Jurkat, Clone E6-1 (cell line): ENCODE data around the gene AHR.

Experiments used
- DNase-seq: peaks from one replicate; pipeline ENCODE4 v3.0.0-alpha.2; 2011; ENCODE audit warnings: low read depth, low spot score
- H3K4me3 ChIP-seq: 2 replicates; pipeline ENCODE4 v1.5.1; 2011; ENCODE audit warnings: mild to moderate bottlenecking, low read length, control low read depth, moderate library complexity

The AHR gene

DNA sequence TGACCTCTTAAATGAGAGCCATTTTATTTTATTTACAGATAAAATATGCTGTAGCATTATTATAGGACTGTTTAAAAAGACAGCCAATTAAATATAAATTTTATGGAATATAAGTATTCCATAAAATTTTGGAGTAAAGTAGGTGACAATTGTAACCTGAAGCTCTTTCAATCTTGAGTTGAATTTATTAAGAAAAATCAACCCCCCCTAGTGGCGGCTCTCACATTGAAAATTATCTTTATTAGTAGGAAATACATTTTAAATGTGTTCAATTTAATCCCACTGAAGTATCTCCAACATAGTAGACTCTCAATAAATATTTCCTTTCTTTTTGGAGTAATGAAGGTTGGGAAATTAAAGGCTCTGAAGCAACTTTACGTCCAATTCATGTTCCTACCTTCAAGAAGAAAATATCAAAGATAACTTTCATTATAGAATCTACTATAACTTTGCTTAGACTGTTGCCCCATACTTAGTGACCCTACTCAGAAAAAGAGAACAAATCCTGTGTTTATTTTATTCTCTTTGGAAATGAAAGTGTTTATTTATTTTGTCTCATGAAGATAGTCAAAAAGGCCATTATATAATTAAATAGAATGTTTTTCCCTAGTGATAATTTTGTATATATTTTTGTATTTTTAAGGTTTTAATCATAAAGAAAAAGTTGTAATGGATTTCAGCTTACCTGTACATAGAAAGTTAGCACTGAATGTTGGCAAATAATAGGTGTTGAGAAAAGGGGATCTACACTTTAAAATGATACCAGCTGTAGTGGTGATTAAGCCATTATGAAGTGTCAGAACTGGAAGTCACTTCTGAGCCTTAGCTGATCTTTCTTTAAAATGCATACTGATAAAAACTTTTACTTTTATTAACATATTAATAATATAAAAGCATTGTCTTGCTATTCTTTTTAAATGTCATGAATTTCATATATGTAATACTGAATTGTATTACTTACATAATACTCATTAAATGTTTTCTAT, 3.3 kb downstream of the AHR start:
- no peak overlapping the region for H3K4me3 ChIP-seq
- peak; percentile 18 for DNase-seq

DNA sequence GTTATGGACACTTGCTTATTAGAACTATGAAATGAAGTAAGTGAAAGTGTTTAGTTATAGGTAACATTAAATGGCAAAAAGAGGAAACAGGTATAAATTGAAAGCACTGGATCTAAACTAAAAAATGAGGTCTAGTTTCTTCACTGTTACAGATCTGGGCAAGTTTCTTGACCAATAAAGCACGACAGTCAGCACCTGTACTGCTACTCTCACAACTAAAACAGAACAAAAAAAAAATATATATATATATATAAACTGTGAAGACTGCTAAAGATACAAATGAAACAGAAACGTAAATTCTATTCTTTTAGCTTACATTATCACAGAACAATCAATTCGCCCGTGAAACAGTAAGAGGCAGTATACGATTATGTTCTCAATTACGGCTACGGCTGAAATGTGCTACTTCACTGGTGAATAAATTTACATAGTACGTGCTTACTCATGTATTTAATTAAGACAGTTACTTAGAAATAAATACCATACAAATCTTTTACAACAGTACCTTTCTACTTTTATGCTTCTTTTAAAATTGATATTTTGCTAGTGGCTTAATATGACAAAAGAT, 4.2 kb downstream of the AHR start:
- H3K4me3 ChIP-seq: no peak overlapping the region
- DNase-seq: no peak

DNA sequence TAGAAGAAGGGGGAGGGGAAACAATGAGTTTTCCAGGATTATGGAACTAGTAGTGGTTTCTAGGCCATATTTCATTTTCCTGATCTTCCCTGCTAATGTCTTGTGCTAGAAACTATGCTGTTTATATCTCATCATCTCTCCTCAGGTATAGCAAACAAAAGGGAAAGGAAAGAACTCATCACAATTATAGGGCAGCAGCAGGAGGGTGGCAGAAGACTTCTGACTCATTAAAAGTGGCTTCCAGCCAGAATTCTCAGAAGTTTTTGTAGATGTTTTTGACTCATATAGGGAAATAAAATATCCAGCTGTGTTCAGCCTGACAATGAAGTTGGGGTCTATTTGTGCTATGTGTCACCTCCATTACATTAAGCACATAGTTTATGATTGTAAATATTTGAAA, 6.5 kb downstream of the AHR start:
- H3K4me3 ChIP-seq: no peak overlapping the region
- DNase-seq: no peak

DNA sequence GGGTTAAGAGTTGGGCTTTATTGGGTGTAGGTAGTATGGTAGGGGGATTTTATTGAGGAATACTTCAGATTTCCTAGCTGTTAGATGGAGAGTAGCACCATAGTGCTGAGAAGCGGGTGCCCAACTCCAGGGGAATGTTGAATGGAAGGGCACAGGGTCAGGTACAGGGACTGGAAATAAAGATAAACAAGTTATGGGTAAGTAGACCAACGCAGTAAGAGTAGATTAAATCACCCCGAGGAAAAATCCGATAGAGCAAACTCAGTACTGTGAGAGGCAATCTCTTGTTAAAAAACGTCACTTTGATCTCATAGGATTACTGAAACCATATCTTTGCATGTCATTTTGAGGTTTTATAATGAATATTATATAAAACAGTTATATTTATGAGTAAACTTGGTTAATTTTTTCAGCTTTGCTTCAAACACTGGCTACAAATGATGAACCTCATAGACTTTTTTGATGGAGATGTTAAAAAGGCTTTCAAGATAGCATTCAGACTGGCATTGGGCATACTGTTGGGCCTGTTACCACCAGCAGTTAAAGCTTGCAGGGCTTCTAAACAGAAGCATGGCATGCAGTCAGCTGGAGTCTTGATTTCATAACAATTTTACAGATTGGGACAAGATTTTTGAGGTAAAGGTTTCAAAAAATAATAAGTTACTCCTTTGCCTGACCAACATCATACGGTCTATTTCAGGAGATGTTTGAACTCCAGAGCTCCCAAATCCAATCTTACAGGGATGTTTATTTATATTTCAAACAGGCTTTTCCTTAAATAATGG, 7.1 kb downstream of the AHR start:
- DNase-seq: no peak
- H3K4me3 ChIP-seq: no peak overlapping the region

DNA sequence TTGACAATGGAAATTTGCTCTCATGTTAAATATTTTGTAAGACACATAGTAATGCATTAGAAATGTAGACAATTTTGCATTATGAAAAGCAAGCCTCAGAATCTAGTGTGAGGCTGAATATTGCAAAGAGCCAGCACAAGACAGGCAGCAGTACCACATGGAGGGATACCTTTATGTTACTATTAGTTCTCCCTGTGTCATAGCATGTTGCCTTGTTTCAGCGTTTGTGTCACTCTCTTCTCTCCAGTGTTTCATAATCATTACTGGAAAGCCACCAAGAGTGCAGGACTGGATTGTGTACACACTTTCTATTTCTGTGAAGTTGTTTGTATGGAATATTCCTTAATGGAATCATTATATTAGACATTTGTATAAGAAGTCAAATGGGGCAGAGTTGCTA, 8.5 kb downstream of the AHR start:
- no peak for DNase-seq
- H3K4me3 ChIP-seq: no peak overlapping the region

DNA sequence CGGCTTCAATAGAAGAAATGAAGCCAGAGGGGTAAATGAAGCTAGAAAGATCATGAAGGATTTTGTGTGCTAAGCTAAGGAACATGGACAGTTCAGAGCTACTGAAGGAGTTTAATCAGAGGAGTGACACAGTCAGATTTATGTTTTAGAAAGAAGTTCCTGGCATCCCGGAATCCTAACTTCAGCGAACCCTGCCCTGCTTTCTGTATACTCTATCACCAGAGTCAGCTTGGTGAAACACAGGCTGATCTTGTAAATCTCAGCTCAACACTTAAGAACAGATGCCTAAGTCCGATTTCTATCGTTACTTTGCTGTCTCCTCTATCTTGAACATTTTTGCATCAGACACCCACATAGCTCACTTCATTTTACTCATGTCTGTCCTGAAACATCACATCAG, 9.1 kb downstream of the AHR start:
- H3K4me3 ChIP-seq: no peak overlapping the region
- no peak for DNase-seq

DNA sequence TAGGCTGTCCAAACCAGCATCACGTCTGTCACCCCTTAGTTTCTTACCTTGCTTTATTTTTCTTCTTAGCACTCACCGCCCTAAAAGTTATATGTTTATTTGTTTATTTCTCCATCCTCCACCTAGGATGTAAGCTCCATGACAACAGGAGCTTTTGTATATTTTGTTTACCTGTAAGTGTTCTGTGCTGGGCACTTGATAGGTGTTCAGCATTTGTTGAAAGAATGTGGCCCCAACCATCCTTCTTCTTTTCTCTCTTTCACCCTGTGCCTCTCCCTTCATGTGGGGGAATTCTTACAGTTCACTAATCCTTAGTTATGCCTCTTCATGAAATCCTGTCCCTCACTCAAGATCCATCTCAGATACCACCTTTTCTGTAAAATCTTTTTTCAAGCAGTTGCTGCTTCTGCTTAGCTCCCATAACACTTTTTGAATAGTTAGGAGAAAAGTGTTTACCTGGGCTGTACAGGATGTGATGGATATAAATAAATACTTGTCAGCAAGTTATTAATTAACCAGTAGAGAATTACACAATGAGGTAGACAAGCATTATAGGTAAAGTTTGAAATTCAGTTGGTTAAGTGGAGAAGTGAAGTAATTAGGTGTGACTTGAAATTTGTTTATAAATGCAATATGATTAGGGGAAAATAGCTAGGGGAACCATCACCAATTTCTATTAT, 9.7 kb downstream of the AHR start:
- H3K4me3 ChIP-seq: no peak overlapping the region
- DNase-seq: no peak

DNA sequence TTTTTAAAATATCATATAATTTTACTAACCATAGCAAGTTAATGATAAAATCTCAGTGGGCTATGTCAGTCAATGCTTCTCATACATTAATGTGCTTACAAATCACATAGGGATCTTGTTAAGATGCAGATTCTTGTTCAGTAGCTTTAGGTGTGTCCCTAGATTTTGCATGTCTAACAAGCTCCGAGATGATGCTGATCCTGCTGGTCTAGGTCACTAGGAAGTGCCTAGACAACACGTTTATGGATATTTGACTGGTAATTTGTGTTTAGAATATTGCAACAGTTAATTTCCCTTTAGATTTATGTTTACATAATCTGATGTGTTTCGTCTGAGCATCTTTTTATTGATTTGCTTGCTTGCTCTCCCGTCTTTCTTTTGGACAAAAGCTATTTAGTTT, 12.7 kb downstream of the AHR start:
- no peak for DNase-seq

DNA sequence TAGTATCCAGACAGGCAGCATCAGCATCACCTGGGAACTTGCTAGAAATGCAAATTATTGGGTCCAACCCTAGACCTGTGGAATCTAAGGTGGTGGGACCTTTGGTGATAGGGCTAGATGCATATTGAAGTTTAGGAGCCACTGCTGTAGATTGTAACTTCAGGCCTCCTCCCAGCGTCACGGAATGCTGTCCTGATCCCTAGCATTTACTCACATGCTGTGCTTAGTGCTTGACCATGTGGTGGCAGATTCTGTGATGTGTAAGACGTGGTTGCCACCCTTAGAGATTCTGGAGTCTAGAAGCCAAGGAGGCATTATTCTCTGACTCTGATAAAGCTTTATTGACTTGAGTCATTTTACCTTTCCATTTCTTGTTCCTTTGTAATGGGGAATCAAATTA, 13.5 kb downstream of the AHR start:
- no peak overlapping the region for H3K4me3 ChIP-seq
- DNase-seq: no peak

More for the DNA sequence above, 12.7 kb downstream of the AHR start:
- H3K4me3 ChIP-seq: no peak overlapping the region

DNA sequence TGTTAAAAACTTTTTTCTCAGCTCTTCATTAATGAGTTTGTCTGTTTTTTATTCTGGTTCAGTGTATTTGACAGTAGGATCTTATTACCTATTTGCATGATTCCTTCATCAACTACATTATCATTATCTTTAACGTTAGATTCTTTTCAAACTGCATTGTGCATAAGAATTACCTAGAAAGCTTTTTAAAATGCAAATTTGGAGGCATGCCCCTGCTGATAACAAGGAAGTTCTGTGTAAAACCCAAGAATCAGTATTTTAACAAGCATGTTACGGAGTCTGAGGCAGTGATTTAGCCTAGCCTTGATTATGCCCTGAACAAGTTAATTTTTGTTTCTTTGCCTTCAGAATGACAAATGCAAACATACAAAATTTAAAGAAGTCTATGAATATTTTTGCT, 14.2 kb downstream of the AHR start:
- DNase-seq: no peak
- no peak overlapping the region for H3K4me3 ChIP-seq

DNA sequence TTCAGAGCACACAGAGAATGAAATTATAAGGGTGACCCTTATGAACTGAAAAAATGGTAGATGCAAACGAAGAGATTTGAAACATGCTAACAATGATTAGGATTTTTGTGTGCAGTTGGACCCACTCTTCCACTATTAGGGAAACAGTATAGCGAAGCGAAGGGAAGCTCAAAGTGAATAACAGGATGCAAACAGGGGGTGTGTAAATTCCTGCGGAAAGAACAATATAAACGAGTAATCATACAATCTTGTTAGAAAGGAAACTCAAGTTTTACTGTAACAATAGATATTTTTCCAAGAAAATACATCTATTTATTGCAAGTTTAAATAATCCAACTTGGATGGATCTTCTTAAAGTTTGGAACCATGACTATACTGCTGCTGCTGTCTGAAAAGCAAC, 14.7 kb downstream of the AHR start:
- DNase-seq: no peak
- H3K4me3 ChIP-seq: no peak overlapping the region

DNA sequence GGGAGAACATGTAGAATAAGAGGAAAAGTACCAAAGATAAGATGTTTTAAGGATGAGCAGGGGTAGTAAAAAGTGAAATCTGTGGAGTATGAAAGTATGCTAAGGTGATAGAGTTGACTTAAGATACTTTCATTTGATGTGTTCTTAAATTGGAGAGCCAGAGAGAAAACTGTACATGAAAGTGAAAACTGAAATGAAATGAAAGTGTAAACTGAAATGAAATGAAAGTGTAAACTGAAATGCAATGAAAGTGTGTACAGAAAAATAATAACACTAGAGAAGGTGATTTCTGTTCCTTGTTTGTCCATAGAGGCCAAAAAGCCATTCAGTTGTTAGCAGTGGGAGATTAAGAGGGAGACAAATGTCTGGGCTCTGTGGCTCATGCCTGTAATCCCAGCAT, 17.5 kb downstream of the AHR start:
- no peak overlapping the region for H3K4me3 ChIP-seq
- no peak for DNase-seq

DNA sequence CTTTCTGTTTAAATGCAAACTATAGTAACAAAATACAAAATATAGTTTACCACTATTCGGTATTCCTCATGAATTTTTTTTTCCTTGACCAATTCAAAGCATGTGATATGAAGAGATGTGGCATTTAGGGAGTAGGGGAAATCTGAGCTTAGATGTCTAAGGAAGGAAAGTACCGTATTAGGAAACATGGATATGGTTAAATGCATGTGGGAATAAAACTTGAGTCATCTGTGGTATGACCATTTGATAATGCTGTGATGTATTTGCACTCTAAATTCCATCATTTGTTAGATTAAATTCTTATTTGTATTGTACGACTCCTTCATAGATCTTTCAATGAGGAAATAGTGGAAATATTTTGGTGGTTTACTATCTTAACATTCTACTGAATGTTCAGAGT, 19.7 kb downstream of the AHR start:
- no peak overlapping the region for H3K4me3 ChIP-seq
- no peak for DNase-seq

DNA sequence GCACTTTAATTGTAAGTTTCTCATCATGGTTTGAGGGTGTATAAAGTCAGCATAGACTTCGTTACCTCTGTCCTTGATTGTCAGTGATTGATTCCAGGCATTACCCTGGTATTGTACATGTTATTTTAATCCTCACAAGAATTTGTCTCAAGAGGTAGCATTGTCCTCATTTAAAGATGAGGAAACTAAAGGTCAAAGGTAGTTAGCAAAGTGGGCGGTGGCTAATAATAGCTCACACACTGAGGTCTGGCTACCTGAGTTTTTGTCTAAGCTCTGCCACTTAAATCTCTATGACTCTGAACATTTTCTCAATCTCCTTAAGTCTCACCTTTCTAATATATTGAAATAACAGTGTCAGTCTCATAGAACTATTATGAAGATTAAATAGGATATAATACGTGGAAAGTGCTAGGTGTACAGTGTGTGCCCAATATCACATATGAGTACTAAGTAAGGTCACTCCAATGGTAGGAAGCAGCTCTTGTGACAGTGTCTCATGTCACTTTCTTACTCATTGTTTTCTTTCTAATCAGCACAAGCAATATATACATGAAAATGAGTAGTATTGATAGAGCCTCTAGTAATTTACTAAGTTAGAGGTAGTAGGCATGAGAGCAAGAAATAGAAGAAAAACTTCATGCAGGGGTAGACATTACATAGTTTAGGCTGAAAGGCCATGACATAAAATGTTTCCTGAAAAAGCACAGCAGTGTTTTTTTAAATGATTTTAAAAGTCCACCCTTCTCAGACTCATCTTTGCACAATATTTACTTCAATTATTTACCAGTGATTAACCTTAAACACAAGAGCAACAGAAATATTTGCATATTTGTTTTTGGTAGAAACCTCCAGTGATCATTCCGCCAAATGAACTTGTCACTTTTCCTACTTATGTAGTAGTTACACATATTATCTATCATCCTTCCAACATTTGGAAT, 21.0 kb downstream of the AHR start:
- DNase-seq: no peak
- no peak overlapping the region for H3K4me3 ChIP-seq

DNA sequence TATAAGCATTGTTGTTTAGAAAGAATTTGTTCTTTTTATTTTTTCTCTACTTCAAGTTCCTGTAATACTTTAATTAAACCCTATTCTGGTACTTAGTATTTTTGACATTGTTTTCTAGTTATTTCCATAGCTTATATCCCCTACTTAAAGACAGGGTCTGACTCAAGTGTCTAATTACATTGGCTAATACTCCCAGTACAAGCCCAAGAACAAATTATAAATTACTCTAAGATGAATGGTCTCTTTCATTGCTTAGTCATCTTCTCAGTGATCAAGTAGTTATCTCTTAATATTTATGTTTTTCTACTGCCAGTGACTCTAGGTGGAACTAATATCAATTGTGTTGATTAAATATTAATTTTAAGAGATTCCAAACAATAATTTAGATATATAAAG, 21.6 kb downstream of the AHR start:
- no peak overlapping the region for H3K4me3 ChIP-seq
- DNase-seq: no peak

DNA sequence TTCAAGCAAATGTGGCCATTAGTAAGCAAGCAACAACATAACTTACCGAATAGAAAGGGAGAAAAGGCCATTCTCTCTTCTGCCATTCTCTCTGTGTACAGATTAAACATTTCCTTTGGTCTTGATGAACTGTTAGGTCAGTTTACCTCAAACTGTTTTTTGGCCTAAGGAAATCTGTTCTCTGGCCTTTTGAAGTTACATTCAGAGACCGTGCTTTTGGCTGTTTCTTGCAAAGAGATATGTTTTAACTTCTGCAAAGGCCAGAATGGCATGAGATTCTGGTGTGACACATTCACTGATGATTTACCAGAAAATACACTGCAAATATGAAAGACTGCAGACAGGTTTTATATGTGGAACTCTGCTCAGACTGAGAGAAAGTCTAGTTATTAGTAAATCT, 22.2 kb downstream of the AHR start:
- no peak overlapping the region for H3K4me3 ChIP-seq
- no peak for DNase-seq

DNA sequence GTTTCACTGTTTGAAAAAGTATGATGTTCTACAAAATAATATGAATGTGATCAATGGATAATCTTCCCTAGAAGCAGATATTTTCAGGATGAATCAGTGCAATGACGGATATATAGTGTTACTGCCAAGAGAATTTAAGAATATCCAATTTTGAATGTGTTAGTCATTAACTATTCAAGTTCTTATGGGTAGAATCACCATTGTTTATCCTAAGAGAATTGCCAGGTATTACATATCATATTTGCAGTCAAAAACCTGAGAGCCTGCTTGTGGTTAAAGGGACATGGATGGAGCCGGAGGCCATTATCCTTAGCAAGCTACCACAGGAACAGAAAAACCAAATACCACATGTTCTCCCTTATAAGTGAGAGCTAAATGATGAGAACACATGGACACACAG, 26.9 kb downstream of the AHR start:
- H3K4me3 ChIP-seq: no peak overlapping the region
- DNase-seq: no peak

DNA sequence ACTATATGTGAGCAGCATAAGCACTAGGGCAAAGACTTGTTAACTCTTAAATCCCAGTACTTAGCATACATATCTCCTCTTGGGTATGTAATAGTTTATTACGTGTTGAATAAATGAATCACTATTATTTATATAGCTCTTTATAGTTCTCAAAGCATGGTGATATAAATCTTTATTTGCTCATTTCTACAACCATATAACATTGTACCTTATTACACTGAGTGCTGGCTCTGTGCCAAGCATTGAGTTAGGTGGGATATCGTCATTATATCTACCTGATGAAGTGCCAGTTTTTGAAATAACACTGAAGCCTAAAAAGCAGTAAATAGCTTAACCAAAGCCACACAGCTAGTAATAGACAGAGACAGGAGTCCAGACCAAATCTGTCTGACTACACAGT, 27.9 kb downstream of the AHR start:
- no peak overlapping the region for H3K4me3 ChIP-seq
- DNase-seq: no peak

DNA sequence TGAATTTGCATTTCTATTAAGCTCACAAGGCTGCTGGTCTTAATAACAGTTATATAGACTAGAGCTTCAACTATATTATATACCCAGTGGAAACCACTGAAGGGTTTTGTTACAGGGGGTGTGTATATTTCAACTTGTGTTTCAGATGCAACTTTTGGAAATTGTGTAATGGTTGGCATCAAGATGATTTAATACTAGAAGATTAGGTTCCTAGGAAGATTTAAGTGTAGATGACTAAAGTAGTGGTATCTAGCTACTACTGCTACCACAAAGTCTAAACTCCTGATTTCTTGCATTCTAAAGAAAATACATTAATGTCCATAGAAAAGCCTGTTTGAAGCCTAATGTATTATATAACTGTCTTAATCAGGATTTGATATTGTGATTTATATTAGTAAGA, 30.2 kb downstream of the AHR start:
- H3K4me3 ChIP-seq: no peak overlapping the region
- DNase-seq: no peak
